Motor neuron (in vitro differentiated cells): ENCODE measurements around the gene EDEM2. TPM values are rescaled to one million over a fixed set of nuclear protein-coding genes. Genes with fewer than 3 reads are reported as not detected.
A peak's percentile ranks its signal among the peaks of the same experiment; 100 is the strongest.
"Not testable (repeated sequence)": the region's sequence is repeated elsewhere in the genome, so short reads cannot be mapped to it uniquely, and the experiment has no call there.

Experiments used
- ATAC-seq, 8 experiments: fragments of 200-7000 bp; cut with Tn5 transposase; replicated peaks in 6 of 8; 2 replicates each; pipeline ENCODE4 v1.8.0; 2021; ENCODE audit warnings: mild to moderate bottlenecking in 8 of 8, moderate library complexity in 8 of 8
- H3K27ac ChIP-seq, 2 donors: fragments of 250-450 bp; sonication (Bioruptor Pico); 2 replicates each; pipeline ENCODE4 v1.9.0; 2021; ENCODE audit warnings: antibody characterized with exemption in 2 of 2, mild to moderate bottlenecking in 2 of 2, moderate library complexity in 1 of 2
- H3K4me1 ChIP-seq, 2 donors: fragments of 250-450 bp; sonication (Bioruptor Pico); replicated peaks in 1 of 2; 2 replicates each; pipeline ENCODE4 v1.6.1; 2021; ENCODE audit warnings: antibody characterized with exemption in 2 of 2, mild to moderate bottlenecking in 2 of 2, moderate library complexity in 1 of 2
- H3K4me3 ChIP-seq, 5 donors: fragments of 250-450 bp; sonication (Bioruptor Pico); 2 replicates each; pipeline ENCODE4 v1.9.0; 2021; ENCODE audit warnings: antibody characterized with exemption in 5 of 5, mild to moderate bottlenecking in 5 of 5, moderate library complexity in 4 of 5
- WGBS, 10 experiments: fragments of 450-650 bp; shearing (Covaris generic); methylation state at CpG; one replicate each; pipeline ENCODE4 v1.0.0; 2022; 5-methylcytosine and 5-hydroxymethylcytosine counted together
- in situ Hi-C, 9 experiments: fragments of 400-800 bp; cut with MboI; loops; one replicate each; pipeline ENCODE4 v1.15.0; 2021; ENCODE audit warnings: low sequenced_read_pairs in 9 of 9, low pct_unique_long_range_greater_than_20kb in 2 of 9; ENCODE audit not compliant: unreplicated experiment in 9 of 9
- total RNA-seq, 8 experiments: library from RNA; unstranded; fragments of 300-600 nt; gene quantifications; 2 replicates each; pipeline versions ENCODE4 v1.2.3 to v1.2.4, GENCODE V29; 2022

EDEM2 gene
- total RNA-seq, 8 experiments from 2014 or later, result 7.0 to 52.5 (median 13.9) TPM

- H3K4me3 ChIP-seq, H3K4me1 ChIP-seq, in situ Hi-C loops, H3K27ac ChIP-seq, ATAC-seq: not testable (repeated sequence)
Observed at GRCh38 chr20:35164531-35164930, 17.4 kb upstream of the EDEM2 start.

- WGBS, 10 experiments, result 33 to 100% (median 87%) methylated on average over 1 to 4 of the region's 5 CpGs; no CpG with 5 or more reads in 2 of the 10 experiments
- H3K27ac ChIP-seq, H3K4me3 ChIP-seq, ATAC-seq, in situ Hi-C loops, H3K4me1 ChIP-seq: not testable (repeated sequence)
Observed at GRCh38 chr20:35160341-35160740, 13.2 kb upstream of the EDEM2 start.

- ATAC-seq, result no peak
- 27 to 100% (median 86%) methylated on average over 1 to 6 of the region's 6 CpGs for WGBS, 10 experiments
- in situ Hi-C loops, result no loop called here
- Histone ChIP-seq H3K4me3 (no peak overlapping the region), H3K4me1 (no peaks in the 10 kb centered on the region), H3K27ac (no peak overlapping the region)
Observed at GRCh38 chr20:35156978-35157377, 9.8 kb upstream of the EDEM2 start.

GRCh38 chr20:35155936-35156335 is 8.8 kb upstream of the EDEM2 start:
- in situ Hi-C loops, result no loop called here
- ATAC-seq, result no peak
- Histone ChIP-seq H3K27ac (no peak overlapping the region), H3K4me1 (no peaks in the 10 kb centered on the region), H3K4me3 (no peak overlapping the region)
- 50 to 88% (median 75%) methylated on average over 1 to 2 of the region's 2 CpGs for WGBS, 10 experiments

GRCh38 chr20:35151736-35152135 is 4.6 kb upstream of the EDEM2 start:
- 17 to 100% (median 71%) methylated on average over 1 to 4 of the region's 4 CpGs; no CpG with 5 or more reads in 4 of the 10 experiments for WGBS, 10 experiments
- in situ Hi-C loops, result no loop called here
- no peak for ATAC-seq

GRCh38 chr20:35150846-35151579 is 3.9 kb upstream of the EDEM2 start:
- ATAC-seq, result no peak
- no peak overlapping the region for H3K4me3 ChIP-seq
- WGBS, 10 experiments, result 32 to 90% (median 71%) methylated on average over 1 to 6 of the region's 6 CpGs; no CpG with 5 or more reads in 1 of the 10 experiments
- in situ Hi-C loops, result no loop called here
- H3K4me1 ChIP-seq, result peaks cover 6 to 8% of the 10 kb centered on the region in 2 donors
- no peak overlapping the region for H3K27ac ChIP-seq

More at GRCh38 chr20:35151736-35152135, 4.6 kb upstream of the EDEM2 start:
- Histone ChIP-seq H3K4me1 (peaks cover 3 to 4% of the 10 kb centered on the region in 2 donors), H3K4me3 (no peak overlapping the region), H3K27ac (no peak overlapping the region)

- H3K27ac ChIP-seq, in situ Hi-C loops, H3K4me1 ChIP-seq: not testable (repeated sequence)
- ATAC-seq, result peak; percentile 23 to 44 (median 35)
- WGBS, 10 experiments, result 0 to 8% (median 1%) methylated on average over 1 to 18 of the region's 19 CpGs
- H3K4me3 ChIP-seq, result peak overlapping the region; percentile 54 to 66 (median 62)
Observed at GRCh38 chr20:35147575-35148071, 487 bp upstream of the EDEM2 start.

GRCh38 chr20:35146299-35146919 is 727 bp downstream of the EDEM2 start:
- 0 to 33% (median 4%) methylated on average over 1 to 13 of the region's 23 CpGs; no CpG with 5 or more reads in 2 of the 10 experiments for WGBS, 10 experiments
- in situ Hi-C loops, result no loop called here
- Histone ChIP-seq H3K4me1 (peaks cover 6 to 8% of the 10 kb centered on the region in 2 donors), H3K27ac (no peak overlapping the region), H3K4me3 (peak overlapping the region; percentile 54 to 66 (median 62))
- ATAC-seq, result peak in 7 of 8 experiments; percentile 6 to 41 (median 18)

- 31 to 100% (median 80%) methylated on average over 1 to 2 of the region's 2 CpGs; no CpG with 5 or more reads in 5 of the 10 experiments for WGBS, 10 experiments
- no peak overlapping the region for H3K4me3 ChIP-seq
- peaks cover 6 to 8% of the 10 kb centered on the region in 2 donors for H3K4me1 ChIP-seq
- in situ Hi-C loops, result no loop called here
- peak in 2 of 8 experiments; percentile 3 to 7 for ATAC-seq
- H3K27ac ChIP-seq, result no peak overlapping the region
Observed at GRCh38 chr20:35145141-35145564, 2.0 kb downstream of the EDEM2 start.

GRCh38 chr20:35144694-35145093 is 2.4 kb downstream of the EDEM2 start:
- Histone ChIP-seq H3K4me1 (peaks cover 6 to 8% of the 10 kb centered on the region in 2 donors), H3K4me3 (no peak overlapping the region), H3K27ac (no peak overlapping the region)
- in situ Hi-C loops, result no loop called here
- WGBS, 10 experiments, result 38 to 100% (median 71%) methylated on average over 1 to 7 of the region's 7 CpGs; no CpG with 5 or more reads in 1 of the 10 experiments
- no peak for ATAC-seq

GRCh38 chr20:35135867-35136586 is 11.1 kb downstream of the EDEM2 start:
- 12 to 100% (median 87%) methylated on average over 1 to 7 of the region's 11 CpGs; no CpG with 5 or more reads in 2 of the 10 experiments for WGBS, 10 experiments
- Histone ChIP-seq H3K4me3 (no peak overlapping the region), H3K4me1 (no peaks in the 10 kb centered on the region), H3K27ac (no peak overlapping the region)
- peak in 1 of 8 experiments; percentile 55 for ATAC-seq
- in situ Hi-C loops, result no loop called here

GRCh38 chr20:35134880-35135279 is 12.3 kb downstream of the EDEM2 start:
- in situ Hi-C loops, result no loop called here
- no peak for ATAC-seq
- WGBS, 10 experiments, result 83 to 100% (median 91%) methylated on average over 1 to 5 of the region's 6 CpGs; no CpG with 5 or more reads in 2 of the 10 experiments
- Histone ChIP-seq H3K4me3 (no peak overlapping the region), H3K4me1 (no peaks in the 10 kb centered on the region), H3K27ac (no peak overlapping the region)

- H3K4me1 ChIP-seq, result no peaks in the 10 kb centered on the region
- H3K4me3 ChIP-seq, result no peak overlapping the region
- in situ Hi-C loops, result no loop called here
- H3K27ac ChIP-seq, result no peak overlapping the region
- 80 to 100% (median 100%) methylated on average over 1 to 7 of the region's 9 CpGs; no CpG with 5 or more reads in 3 of the 10 experiments for WGBS, 10 experiments
- ATAC-seq, result no peak
Observed at GRCh38 chr20:35134472-35134871, 12.7 kb downstream of the EDEM2 start.
